SU-DHL-6 (cell line): ENCODE results near the gene NR2E3.

Experiments
- H2AFZ ChIP-seq: fragments of 200-600 bp; sonication (generic); 2 replicates; pipeline ENCODE4 v1.6.1; 2014; ENCODE audit warnings: low read depth, mild to moderate bottlenecking, moderate library complexity, mixed read lengths, antibody characterized with exemption, low read length; ENCODE audit not compliant: severe bottlenecking
- H3F3A ChIP-seq: fragments of 200-600 bp; shearing (Covaris generic); 2 replicates; pipeline ENCODE4 v1.6.0; 2016; ENCODE audit warnings: antibody characterized with exemption, mild to moderate bottlenecking; ENCODE audit not compliant: insufficient read depth
- H3K27ac ChIP-seq: fragments of 200-600 bp; sonication (generic); 2 replicates; pipeline ENCODE4 v1.5.1; 2016; ENCODE audit warnings: low read depth, mild to moderate bottlenecking, low read length, moderate library complexity, mixed read lengths
- H3K27me3 ChIP-seq: fragments of 200-600 bp; sonication (generic), shearing (Covaris generic); 2 replicates; pipeline ENCODE4 v1.6.0; 2014; ENCODE audit warnings: mild to moderate bottlenecking, low read length
- H3K36me3 ChIP-seq: fragments of 200-600 bp; sonication (generic); 2 replicates; pipeline ENCODE4 v1.6.1; 2014; ENCODE audit warnings: mild to moderate bottlenecking, low read length, mixed read lengths
- H3K4me2 ChIP-seq: fragments of 300-600, 200-600 bp; shearing (Covaris generic), sonication (generic); 2 replicates; pipeline ENCODE4 v1.6.0; 2014; ENCODE audit warnings: low read length, low read depth, mild to moderate bottlenecking; ENCODE audit not compliant: poor library complexity, severe bottlenecking
- H3K4me3 ChIP-seq: fragments of 200-600 bp; sonication (generic); 2 replicates; pipeline ENCODE4 v1.5.1; 2014; ENCODE audit warnings: antibody characterized with exemption, low read length, mild to moderate bottlenecking, mixed read lengths; ENCODE audit not compliant: insufficient read depth, poor library complexity, severe bottlenecking
- H3K79me2 ChIP-seq: fragments of 200-600 bp; sonication (generic); 2 replicates; pipeline ENCODE4 v1.6.1; 2014; ENCODE audit warnings: mild to moderate bottlenecking, low read length, moderate library complexity; ENCODE audit not compliant: insufficient read depth
- H3K9ac ChIP-seq: fragments of 200-600 bp; sonication (generic); 2 replicates; pipeline ENCODE4 v1.7.0; 2014; ENCODE audit warnings: mild to moderate bottlenecking, low read length
- H3K9me2 ChIP-seq: fragments of 200-600 bp; sonication (generic); replicated peaks from 2 replicates; pipeline ENCODE4 v1.6.1; 2014; ENCODE audit warnings: low read length; ENCODE audit not compliant: insufficient read depth
- H3K9me3 ChIP-seq: fragments of 200-600 bp; sonication (generic); 2 replicates; pipeline ENCODE4 v1.6.1; 2014; ENCODE audit warnings: low read length, mixed read lengths; ENCODE audit not compliant: insufficient read depth
- H4K20me1 ChIP-seq: fragments of 200-600 bp; sonication (generic); 2 replicates; pipeline ENCODE4 v1.6.1; 2014; ENCODE audit warnings: low read depth, mild to moderate bottlenecking, antibody characterized with exemption, low read length, moderate library complexity, mixed read lengths
- CTCF ChIP-seq: fragments of 200-600 bp; sonication (generic); IDR thresholded peaks from one replicate; pipeline ENCODE4 v1.5.1; 2017; ENCODE audit warnings: antibody characterized with exemption, mild to moderate bottlenecking, low read length, moderate library complexity; ENCODE audit not compliant: insufficient read depth, poor library complexity, severe bottlenecking
- EZH2phosphoT487 ChIP-seq: fragments of 200-600 bp; sonication (generic), shearing (Covaris generic); conservative IDR thresholded peaks from 2 replicates; pipeline ENCODE4 v1.6.1; 2018; ENCODE audit warnings: mild to moderate bottlenecking, antibody characterized with exemption, low read length, moderate library complexity, mixed read lengths

The NR2E3 gene

GRCh38 chr15:71822890-71823630, 12.7 kb downstream of the NR2E3 start:
- TF ChIP-seq CTCF, result no peak
- no peak for TF ChIP-seq EZH2phosphoT487
- Histone ChIP-seq H3K79me2 (no peaks in the 10 kb centered on the region), H3K4me3 (no peak overlapping the region), H3K27ac (no peak overlapping the region), H3K4me2 (no peak overlapping the region), H2AFZ (no peak overlapping the region), H3K9me2 (no peaks in the 10 kb centered on the region), H3K9me3 (no peaks in the 10 kb centered on the region), H4K20me1 (no peaks in the 10 kb centered on the region), H3K27me3 (no peaks in the 10 kb centered on the region), H3K9ac (no peak overlapping the region), H3F3A (no peaks in the 10 kb centered on the region), H3K36me3 (peaks cover 38% of the 10 kb centered on the region)

DNA sequence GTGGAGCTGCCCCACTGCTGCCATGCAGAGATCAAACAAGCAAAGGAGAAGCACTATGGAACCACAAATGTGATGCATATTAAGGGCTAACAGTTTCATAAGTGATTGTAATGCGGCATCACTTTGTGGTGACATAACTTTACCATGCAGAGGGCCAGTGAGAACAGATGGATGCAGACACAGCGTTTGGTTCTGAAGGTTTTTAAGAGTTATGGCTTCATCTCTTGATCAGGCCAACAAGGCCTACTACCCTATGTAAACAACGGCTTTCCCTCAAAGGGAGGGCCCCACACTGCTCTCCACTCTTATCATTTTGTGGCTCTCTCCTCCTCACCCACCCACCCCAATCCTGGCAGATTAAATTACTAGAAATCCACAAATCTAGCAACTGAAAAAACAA, 13.4 kb downstream of the NR2E3 start:
- Histone ChIP-seq H3F3A (no peaks in the 10 kb centered on the region), H3K9ac (no peak overlapping the region), H3K9me2 (no peaks in the 10 kb centered on the region), H3K36me3 (peaks cover 46% of the 10 kb centered on the region), H3K9me3 (no peaks in the 10 kb centered on the region), H4K20me1 (no peaks in the 10 kb centered on the region), H3K27me3 (no peaks in the 10 kb centered on the region), H3K27ac (no peak overlapping the region), H3K4me2 (no peak overlapping the region), H2AFZ (no peak overlapping the region), H3K4me3 (no peak overlapping the region), H3K79me2 (no peaks in the 10 kb centered on the region)
- TF ChIP-seq EZH2phosphoT487, result no peak
- TF ChIP-seq CTCF, result no peak

- Histone ChIP-seq H3K9me2 (no peaks in the 10 kb centered on the region), H3K79me2 (no peaks in the 10 kb centered on the region), H4K20me1 (no peaks in the 10 kb centered on the region), H3F3A (no peaks in the 10 kb centered on the region), H3K9ac (no peak overlapping the region), H3K27ac (no peak overlapping the region), H3K4me2 (no peak overlapping the region), H3K36me3 (peaks cover 57% of the 10 kb centered on the region), H3K9me3 (no peaks in the 10 kb centered on the region), H3K4me3 (no peak overlapping the region), H2AFZ (no peak overlapping the region), H3K27me3 (no peaks in the 10 kb centered on the region)
- TF ChIP-seq EZH2phosphoT487 (no peak), CTCF (no peak)
Observed at GRCh38 chr15:71825021-71825730, 14.8 kb downstream of the NR2E3 start.
